H1 (cell line): ENCODE measurements around the gene ASTL. TPM values are rescaled to one million over a fixed set of nuclear protein-coding genes. Genes with fewer than 3 reads are reported as not detected.

ENCODE experiments used
- CTCF ChIA-PET: fragments of 300-600 bp; sonication (Branson Sonifier 250); formaldehyde crosslinking; loops from one replicate; lab custom pipeline; 2021; ENCODE audit not compliant: partially characterized antibody; lab: Charles Lee
- POLR2A ChIA-PET: fragments of 300-600 bp; sonication (Branson Sonifier 250); formaldehyde crosslinking; loops from one replicate; lab custom pipeline; 2021; ENCODE audit warnings: inconsistent platforms; ENCODE audit not compliant: partially characterized antibody; lab: Charles Lee
- DNase-seq, 2 experiments: peaks; one replicate each; pipeline versions ENCODE4 v3.0.0 to v3.0.0-alpha.2; 2010 to 2022; ENCODE audit warnings: low spot score in 2 of 2, low read depth in 1 of 2, mixed read lengths in 1 of 2
- FAIRE-seq: peaks from 2 replicates; lab custom pipeline; 2011; peaks lifted over from hg19 to GRCh38; lab: Jason Lieb, UNC
- H2AFZ ChIP-seq: 2 replicates; pipeline ENCODE4 v1.8.1; 2012; ENCODE audit warnings: low read length, inconsistent platforms
- H2AK5ac ChIP-seq: 2 replicates; pipeline ENCODE4 v1.6.1; 2013; ENCODE audit warnings: low read depth, low read length
- H2BK120ac ChIP-seq: replicated peaks from 2 replicates; pipeline ENCODE3; 2013; ENCODE audit warnings: low read depth, low read length, inconsistent platforms
- H2BK12ac ChIP-seq: 2 replicates; pipeline ENCODE4 v1.6.1; 2013; ENCODE audit warnings: low read depth, low read length
- H2BK15ac ChIP-seq: 2 replicates; pipeline ENCODE4 v1.6.1; 2013; ENCODE audit warnings: low read length
- H2BK20ac ChIP-seq: 2 replicates; pipeline ENCODE4 v1.6.1; 2013; ENCODE audit warnings: low read length
- H2BK5ac ChIP-seq: 2 replicates; pipeline ENCODE4 v1.6.1; 2013; ENCODE audit warnings: low read depth, low read length
- H3K14ac ChIP-seq: 2 replicates; pipeline ENCODE4 v1.6.1; 2013; ENCODE audit warnings: inconsistent platforms; ENCODE audit not compliant: insufficient read length
- H3K18ac ChIP-seq: 2 replicates; pipeline ENCODE4 v1.6.1; 2013; ENCODE audit warnings: low read length; ENCODE audit errors: extremely low read depth
- H3K23ac ChIP-seq: 2 replicates; pipeline ENCODE4 v1.6.1; 2013; ENCODE audit warnings: inconsistent platforms; ENCODE audit not compliant: insufficient read length
- H3K23me2 ChIP-seq: 2 replicates; pipeline ENCODE4 v1.6.1; 2013; ENCODE audit warnings: low read depth, low read length
- H3K27ac ChIP-seq: 2 replicates; pipeline ENCODE4 v1.6.1; 2011; ENCODE audit warnings: low read depth, low read length, inconsistent platforms
- H3K27me3 ChIP-seq, 4 experiments: replicated peaks in 1 of 4; 1 replicate in 1 of 4; 2 replicates in 3 of 4; pipeline versions ENCODE4 v1.6.1 to v1.8.1; 2011 to 2013; ENCODE audit warnings: low read length in 3 of 4, mild to moderate bottlenecking in 3 of 4, inconsistent platforms in 2 of 4, mixed read lengths in 2 of 4, moderate library complexity in 1 of 4; ENCODE audit not compliant: control insufficient read depth in 3 of 4, insufficient read depth in 3 of 4; ENCODE audit errors: extremely low read depth in 1 of 4
- H3K36me3 ChIP-seq, 4 experiments: 2 replicates each; pipeline versions ENCODE4 v1.6.1 to v1.8.1; 2011 to 2013; ENCODE audit warnings: mild to moderate bottlenecking in 4 of 4, low read length in 3 of 4, moderate library complexity in 2 of 4, control low read depth in 1 of 4, inconsistent platforms in 1 of 4; ENCODE audit not compliant: insufficient read depth in 4 of 4, control insufficient read depth in 2 of 4
- H3K4ac ChIP-seq: replicated peaks from 2 replicates; pipeline ENCODE3; 2013; ENCODE audit warnings: low read length, low read depth, mixed read lengths, inconsistent platforms; ENCODE audit not compliant: insufficient read length
- H3K4me1 ChIP-seq, 4 experiments: replicated peaks in 1 of 4; 1 replicate in 1 of 4; 2 replicates in 3 of 4; pipeline versions ENCODE4 v1.6.1 to v1.8.1; 2011 to 2013; ENCODE audit warnings: low read length in 3 of 4, inconsistent platforms in 2 of 4, mixed read lengths in 1 of 4; ENCODE audit not compliant: insufficient read depth in 4 of 4, control insufficient read depth in 3 of 4
- H3K4me2 ChIP-seq, 2 experiments: 2 replicates each; pipeline versions ENCODE4 v1.6.1 to v1.8.1; 2011 to 2013; ENCODE audit warnings: low read depth in 2 of 2, low read length in 2 of 2, control low read depth in 1 of 2, inconsistent platforms in 1 of 2, mild to moderate bottlenecking in 1 of 2; ENCODE audit not compliant: insufficient read depth in 1 of 2
- H3K4me3 ChIP-seq, 4 experiments: fragments of 200-600, 300-600 bp in 1 of 4; sonication (generic), shearing (Covaris generic), sonication (Bioruptor Twin) in 1 of 4; 2 replicates each; pipeline versions ENCODE4 v1.5.1 to v1.8.1; 2011 to 2016; ENCODE audit warnings: low read length in 4 of 4, low read depth in 3 of 4, control low read depth in 2 of 4, inconsistent platforms in 2 of 4, mild to moderate bottlenecking in 2 of 4, mixed read lengths in 1 of 4, moderate library complexity in 1 of 4; ENCODE audit not compliant: insufficient read depth in 2 of 4; ENCODE audit errors: extremely low read depth in 1 of 4
- H3K56ac ChIP-seq: replicated peaks from 2 replicates; pipeline ENCODE3; 2013; ENCODE audit warnings: low read depth, mild to moderate bottlenecking, mixed read lengths, low read length, inconsistent platforms; ENCODE audit not compliant: insufficient read length
- H3K79me1 ChIP-seq: 2 replicates; pipeline ENCODE4 v1.6.1; 2013; ENCODE audit warnings: low read depth, low read length, control low read depth
- H3K79me2 ChIP-seq, 2 experiments: 2 replicates each; pipeline versions ENCODE4 v1.6.1 to v1.8.1; 2012 to 2013; ENCODE audit warnings: low read length in 2 of 2, mild to moderate bottlenecking in 2 of 2, inconsistent platforms in 1 of 2; ENCODE audit not compliant: insufficient read depth in 2 of 2, control insufficient read depth in 1 of 2
- H3K9ac ChIP-seq, 4 experiments: replicated peaks in 1 of 4; 1 replicate in 1 of 4; 2 replicates in 3 of 4; pipeline versions ENCODE4 v1.6.1 to v1.8.1; 2011 to 2013; ENCODE audit warnings: low read depth in 3 of 4, low read length in 3 of 4, control low read depth in 2 of 4, mild to moderate bottlenecking in 2 of 4, moderate library complexity in 2 of 4, inconsistent platforms in 1 of 4; ENCODE audit errors: extremely low read depth in 1 of 4
- H3K9me3 ChIP-seq, 2 experiments: 2 replicates each; pipeline versions ENCODE4 v1.6.1 to v1.8.1; 2012 to 2013; ENCODE audit warnings: mild to moderate bottlenecking in 2 of 2, moderate library complexity in 2 of 2, control low read depth in 1 of 2, inconsistent platforms in 1 of 2, low read depth in 1 of 2, low read length in 1 of 2, mixed read lengths in 1 of 2; ENCODE audit not compliant: insufficient read depth in 2 of 2
- H4K20me1 ChIP-seq, 2 experiments: replicated peaks in 1 of 2; 2 replicates each; pipeline versions ENCODE3 to v1.8.1; 2011 to 2013; ENCODE audit warnings: inconsistent platforms in 2 of 2, low read length in 2 of 2, mild to moderate bottlenecking in 1 of 2; ENCODE audit not compliant: insufficient read depth in 2 of 2, control insufficient read depth in 1 of 2
- H4K5ac ChIP-seq: 2 replicates; pipeline ENCODE4 v1.6.1; 2013; ENCODE audit warnings: low read length, low read depth, mixed read lengths, inconsistent platforms; ENCODE audit not compliant: insufficient read length
- H4K8ac ChIP-seq: 2 replicates; pipeline ENCODE4 v1.8.0; 2013; ENCODE audit warnings: mild to moderate bottlenecking, moderate library complexity, low read length, inconsistent platforms; ENCODE audit not compliant: insufficient read depth; ENCODE audit errors: extremely low read depth
- H4K91ac ChIP-seq: replicated peaks from 2 replicates; pipeline ENCODE3; 2013; ENCODE audit warnings: low read length, mixed read lengths, inconsistent platforms; ENCODE audit not compliant: insufficient read length
- ASH2L ChIP-seq: fragments of 200-600, 300-600 bp; sonication (generic); IDR thresholded peaks from one replicate; pipeline ENCODE4 v1.7.1; 2017; ENCODE audit warnings: low read length
- GABPA ChIP-seq: IDR thresholded peaks from 2 replicates; pipeline ENCODE4 v1.6.1; 2011; ENCODE audit warnings: mild to moderate bottlenecking, low read length, moderate library complexity, borderline replicate concordance; ENCODE audit not compliant: insufficient read depth
- MAFK ChIP-seq: IDR thresholded peaks from 2 replicates; pipeline ENCODE4 v1.6.1; 2012; ENCODE audit warnings: low read depth, mild to moderate bottlenecking, improper control_type of control experiment, low read length
- SIN3A ChIP-seq, 2 experiments: IDR thresholded peaks in 1 of 2; conservative IDR thresholded peaks in 1 of 2; 2 replicates each; pipeline ENCODE4 v1.6.1; 2011 to 2012; ENCODE audit warnings: low read length in 2 of 2, improper control_type of control experiment in 1 of 2, low read depth in 1 of 2, mild to moderate bottlenecking in 1 of 2
- SIX5 ChIP-seq: IDR thresholded peaks from 2 replicates; pipeline ENCODE4 v1.6.1; 2011; ENCODE audit warnings: mild to moderate bottlenecking, low read depth, low read length
- TAF1 ChIP-seq: IDR thresholded peaks from 2 replicates; pipeline ENCODE4 v1.6.1; 2011; ENCODE audit warnings: mild to moderate bottlenecking, low read depth, low read length
- TBP ChIP-seq: IDR thresholded peaks from 2 replicates; pipeline ENCODE4 v1.6.1; 2011; ENCODE audit warnings: low read depth, low read length, improper control_type of control experiment
- TEAD4 ChIP-seq: IDR thresholded peaks from 2 replicates; pipeline ENCODE4 v1.6.1; 2012; ENCODE audit warnings: low read depth, low read length, inconsistent platforms, mixed read lengths
- WGBS, 2 experiments: shearing (Covaris generic) in 1 of 2; methylation state at CpG; one replicate each; pipeline versions ENCODE4 v1.1.6 to v1.1.7; 2013 to 2015; ENCODE audit warnings: low lambda C conversion rate in 2 of 2, mixed read lengths in 2 of 2, inconsistent platforms in 1 of 2, low coverage in 1 of 2, missing lambda C conversion rate in 1 of 2; ENCODE audit not compliant: insufficient replicate concordance in 2 of 2, insufficient coverage in 1 of 2, insufficient read length in 1 of 2; ENCODE audit errors: extremely low coverage in 1 of 2, missing lambda C conversion rate in 1 of 2; 5-methylcytosine and 5-hydroxymethylcytosine counted together
- polyA plus RNA-seq, 7 experiments: library from polyadenylated mRNA; depleted of rRNA in 3 of 7; stranded (reverse) in 5 of 7; unstranded in 2 of 7; fragments of >200 nt in 5 of 7; fragments of 200-250 nt in 2 of 7; gene quantifications; 1 replicate in 5 of 7; 2 replicates in 1 of 7; 4 replicates in 1 of 7; pipeline versions ENCODE4 v1.2.1 to v1.2.3, GENCODE V29; 2011 to 2013; ENCODE audit warnings: missing spikeins in 2 of 7, mixed read lengths in 2 of 7
- total RNA-seq: library from RNA; stranded (reverse); fragmentation: NEBNext Ultra II Directional; extraction: Animal tissue kit (Norgen Biotek cat#: 25700); gene quantifications from 2 replicates; pipeline ENCODE4 v1.2.1, GENCODE V29; 2021

Gene ASTL
- total and polyA plus RNA-seq, 2 of the 8 experiments (the other 6 are each of a cell fraction or from before 2014, with no cell fraction given) = 0.60 to 1.4 TPM

- H2AK5ac ChIP-seq = no peak overlapping the region
- H3K36me3 ChIP-seq = no peaks in the 10 kb centered on the region
- no peaks in the 10 kb centered on the region; a peak in 1 of 7 replicates for H3K27me3 ChIP-seq
- H2BK12ac ChIP-seq = no peak overlapping the region
- no peaks in the 10 kb centered on the region for H3K79me2 ChIP-seq
- H2BK120ac ChIP-seq = no peak overlapping the region
- H3K14ac ChIP-seq = no peak overlapping the region
- no peak overlapping the region for H2BK15ac ChIP-seq
- TF ChIP-seq SIN3A (conservative IDR thresholded peaks at IDR 0.05 in 1 of 2, IDR thresholded peaks at IDR 0.05 in 1 of 2; ENCODE audit: low read depth in 1 of 2, low read length in 2 of 2) = no peak
- TF ChIP-seq TBP = no peak
- TF ChIP-seq MAFK = no peak
- TF ChIP-seq ASH2L = no peak
- no peak for TF ChIP-seq GABPA
- TF ChIP-seq SIX5 = no peak
- no peak for TF ChIP-seq TAF1
- no peak for TF ChIP-seq TEAD4
- TF ChIP-seq, all 59 proteins: peak for 0
- WGBS, 2 experiments = 81% methylated on average over 7 of the region's 7 CpGs; no CpG with 5 or more reads in 1 of the 2 experiments
- peaks cover 3 to 21% (median 7%) of the 10 kb centered on the region in 4 experiments for H3K4me1 ChIP-seq
- no peak overlapping the region for H2AFZ ChIP-seq
- CTCF ChIA-PET = interaction anchor here (0.7 to 1.6 kb wide), 2 partner anchors 22 to 43 kb away, joined by 3 to 4 read pairs; no protein-coding TSS in a partner anchor
- no peak overlapping the region for H4K91ac ChIP-seq
- H4K5ac ChIP-seq = no peak overlapping the region
- POLR2A ChIA-PET = no interaction called here
- H2BK5ac ChIP-seq = no peak overlapping the region
- H4K8ac ChIP-seq = no peak overlapping the region
- H3K79me1 ChIP-seq = no peaks in the 10 kb centered on the region
- no peak overlapping the region for H3K27ac ChIP-seq
- H3K23me2 ChIP-seq = no peaks in the 10 kb centered on the region
- H3K56ac ChIP-seq = no peak overlapping the region
- no peak overlapping the region for H3K4me2 ChIP-seq
- H2BK20ac ChIP-seq = no peak overlapping the region
- FAIRE-seq (no peak), DNase-seq (no peak)
- H3K4me3 ChIP-seq = no peak overlapping the region
- no peak overlapping the region for H3K18ac ChIP-seq
- H3K9ac ChIP-seq = no peak overlapping the region
- no peak overlapping the region for H3K4ac ChIP-seq
- H4K20me1 ChIP-seq = no peaks in the 10 kb centered on the region
- H3K9me3 ChIP-seq = no peaks in the 10 kb centered on the region
- no peak overlapping the region for H3K23ac ChIP-seq
Measured at GRCh38 chr2:96095116-96095636, 43.1 kb downstream of the ASTL start.
